GM20431 (cell line): ENCODE measurements around the gene GFOD1.
"Not testable (repeated sequence)": the region's sequence is repeated elsewhere in the genome, so short reads cannot be mapped to it uniquely, and the experiment has no call there.

ENCODE experiments used
- in situ Hi-C: fragments of 300-500 bp; cut with MseI, MboI; formaldehyde crosslinking; loops from one replicate; pipeline ENCODE4 v1.15.0; 2020; ENCODE audit warnings: low sequenced_read_pairs; ENCODE audit not compliant: unreplicated experiment

The GFOD1 gene

GRCh38 chr6:13395272-13396237 is 91.8 kb downstream of the GFOD1 start:
- in situ Hi-C loops = no loop called here

- in situ Hi-C loops = no loop called here
Observed at GRCh38 chr6:13392462-13392861, 94.9 kb downstream of the GFOD1 start.

GRCh38 chr6:13391537-13391936 is 95.9 kb downstream of the GFOD1 start:
- in situ Hi-C loops = no loop called here

GRCh38 chr6:13390658-13391057 is 96.7 kb downstream of the GFOD1 start:
- in situ Hi-C loops = no loop called here

GRCh38 chr6:13389237-13389636 is 98.2 kb downstream of the GFOD1 start:
- in situ Hi-C loops = not testable (repeated sequence)

- in situ Hi-C loops = not testable (repeated sequence)
Observed at GRCh38 chr6:13388769-13389168, 98.6 kb downstream of the GFOD1 start.

GRCh38 chr6:13384966-13385365 is 102.4 kb downstream of the GFOD1 start:
- in situ Hi-C loops = no loop called here

GRCh38 chr6:13384506-13384905 is 102.9 kb downstream of the GFOD1 start:
- in situ Hi-C loops = no loop called here

- in situ Hi-C loops = no loop called here
Observed at GRCh38 chr6:13383328-13384163, 103.9 kb downstream of the GFOD1 start.

GRCh38 chr6:13380761-13381160 is 106.6 kb downstream of the GFOD1 start:
- in situ Hi-C loops = no loop called here

- in situ Hi-C loops = no loop called here
Observed at GRCh38 chr6:13378669-13379590, 108.5 kb downstream of the GFOD1 start.

- in situ Hi-C loops = no loop called here
Observed at GRCh38 chr6:13377054-13377758, 110.2 kb downstream of the GFOD1 start.

- in situ Hi-C loops = no loop called here
Observed at GRCh38 chr6:13375360-13375878, 112.0 kb downstream of the GFOD1 start.

GRCh38 chr6:13373919-13374318 is 113.5 kb downstream of the GFOD1 start:
- in situ Hi-C loops = no loop called here

- in situ Hi-C loops = no loop called here
Observed at GRCh38 chr6:13373488-13373886, 113.9 kb downstream of the GFOD1 start.

- in situ Hi-C loops = no loop called here
Observed at GRCh38 chr6:13372688-13373487, 114.5 kb downstream of the GFOD1 start.

- in situ Hi-C loops = no loop called here
Observed at GRCh38 chr6:13372076-13372475, 115.3 kb downstream of the GFOD1 start.

- in situ Hi-C loops = no loop called here
Observed at GRCh38 chr6:13371421-13372072, 115.9 kb downstream of the GFOD1 start.
